ENCODE results near the gene KCNK17. TPM values are rescaled to one million over a fixed set of nuclear protein-coding genes. Genes with fewer than 3 reads are reported as not detected.

Gene KCNK17
- total and polyA plus RNA-seq, 2 donors (not counting 3 experiments of a cell fraction or from before 2014, with no cell fraction given), result not detected

- Histone ChIP-seq H2AFZ (ENCODE audit: low read depth, low read length) (no peak overlapping the region), H3K9me3 (replicated peaks; ENCODE audit: control insufficient read depth, insufficient read depth, low read length) (no peaks in the 10 kb centered on the region), H3K4me1 (ENCODE audit: control insufficient read depth, extremely low read depth, insufficient read depth, low read length) (no peaks in the 10 kb centered on the region), H3K4me2 (ENCODE audit: insufficient read depth, low read length) (no peak overlapping the region), H3K79me2 (ENCODE audit: control insufficient read depth, insufficient read depth, low read length) (no peaks in the 10 kb centered on the region), H3K36me3 (ENCODE audit: control insufficient read depth in 2 of 2, extremely low read depth in 1 of 2, insufficient read depth in 2 of 2, low read length in 2 of 2) (no peaks in the 10 kb centered on the region), H3K4me3 (replicated peaks in 1 of 3; ENCODE audit: insufficient read depth in 1 of 3, low read depth in 1 of 3, low read length in 3 of 3) (no peak overlapping the region), H3K27me3 (ENCODE audit: control insufficient read depth in 2 of 2, insufficient read depth in 2 of 2, low read length in 2 of 2) (no peaks in the 10 kb centered on the region), H4K20me1 (replicated peaks; ENCODE audit: control insufficient read depth, extremely low read depth, insufficient read depth, low read length) (no peaks in the 10 kb centered on the region), H3K9ac (replicated peaks; ENCODE audit: extremely low read depth, insufficient read depth, low read length) (no peak overlapping the region), H3K9me1 (replicated peaks; ENCODE audit: control insufficient read depth, extremely low read depth, insufficient read depth, low read length) (no peaks in the 10 kb centered on the region), H3K27ac (ENCODE audit: insufficient read depth, low read depth, low read length) (no peak overlapping the region)
- ChIA-PET POLR2A (no interaction called here), CTCF (no interaction called here)
- intact Hi-C loops (cut with micrococcal nuclease) (no loop called here), dilution Hi-C loops (cut with MboI; ENCODE audit: extremely low pct_ligation_motif_present, low sequenced_read_pairs) (no loop called here)
- DNase-seq (ENCODE audit: low read depth, low spot score) (no peak), FAIRE-seq (no peak)
- TF ChIP-seq GATA2 (IDR thresholded peaks at IDR 0.05; ENCODE audit: insufficient read depth, insufficient read length, low read depth, low read length) (no peak), POLR2AphosphoS5 (IDR thresholded peaks at IDR 0.05; ENCODE audit: insufficient read depth, low read depth, low read length) (no peak), MAX (IDR thresholded peaks at IDR 0.05; ENCODE audit: insufficient read depth, insufficient read length) (no peak), MYC (IDR thresholded peaks at IDR 0.05; ENCODE audit: low read depth, low read length) (no peak), FOS (IDR thresholded peaks at IDR 0.05; ENCODE audit: borderline replicate concordance, insufficient read depth, low read length) (no peak)
- BruUV-seq (replicated peaks), result no TSS peak
Measured at GRCh38 chr6:39269961-39270360, 44.3 kb downstream of the KCNK17 start.

- intact Hi-C loops (cut with micrococcal nuclease), result no loop called here
- H2AFZ ChIP-seq (ENCODE audit: low read depth, low read length), result no peak overlapping the region
- no peaks in the 10 kb centered on the region for H3K9me1 ChIP-seq (replicated peaks; ENCODE audit: control insufficient read depth, extremely low read depth, insufficient read depth, low read length)
- H4K20me1 ChIP-seq (replicated peaks; ENCODE audit: control insufficient read depth, extremely low read depth, insufficient read depth, low read length), result no peaks in the 10 kb centered on the region
- H3K27ac ChIP-seq (ENCODE audit: insufficient read depth, low read depth, low read length), result no peak overlapping the region
- H3K79me2 ChIP-seq (ENCODE audit: control insufficient read depth, insufficient read depth, low read length), result no peaks in the 10 kb centered on the region
- H3K4me2 ChIP-seq (ENCODE audit: insufficient read depth, low read length), result no peak overlapping the region
- no peaks in the 10 kb centered on the region for H3K4me1 ChIP-seq (ENCODE audit: control insufficient read depth, extremely low read depth, insufficient read depth, low read length)
- no peak for TF ChIP-seq POLR2A (IDR thresholded peaks at IDR 0.05; ENCODE audit: low read depth, low read length)
- no peak for TF ChIP-seq GATA2 (IDR thresholded peaks at IDR 0.05; ENCODE audit: insufficient read depth, insufficient read length, low read depth, low read length)
- no peak for TF ChIP-seq MAX (IDR thresholded peaks at IDR 0.05; ENCODE audit: insufficient read depth, insufficient read length)
- TF ChIP-seq CTCF (IDR thresholded peaks at IDR 0.05; ENCODE audit: extremely low read depth in 1 of 2, insufficient read depth in 1 of 2, low read depth in 1 of 2, low read length in 2 of 2), result no peak
- TF ChIP-seq EZH2 (IDR thresholded peaks at IDR 0.05; ENCODE audit: borderline replicate concordance, low read depth, low read length, severe bottlenecking), result no peak
- no peak for TF ChIP-seq JUN (IDR thresholded peaks at IDR 0.05; ENCODE audit: borderline replicate concordance, insufficient read depth, insufficient read length, low read depth)
- TF ChIP-seq MYC (IDR thresholded peaks at IDR 0.05; ENCODE audit: low read depth, low read length), result no peak
- TF ChIP-seq FOS (IDR thresholded peaks at IDR 0.05; ENCODE audit: borderline replicate concordance, insufficient read depth, low read length), result no peak
- TF ChIP-seq POLR2AphosphoS5 (IDR thresholded peaks at IDR 0.05; ENCODE audit: insufficient read depth, low read depth, low read length), result no peak
- DNase-seq (ENCODE audit: low read depth, low spot score) (no peak), FAIRE-seq (no peak)
- no peaks in the 10 kb centered on the region for H3K27me3 ChIP-seq (ENCODE audit: control insufficient read depth in 2 of 2, insufficient read depth in 2 of 2, low read length in 2 of 2)
- dilution Hi-C loops (cut with MboI; ENCODE audit: extremely low pct_ligation_motif_present, low sequenced_read_pairs), result no loop called here
- CTCF ChIA-PET, result interaction anchor here (1.3 kb wide), 1 partner anchor 25 kb away, joined by 3 read pairs; no protein-coding TSS in a partner anchor
- no peaks in the 10 kb centered on the region for H3K9me3 ChIP-seq (replicated peaks; ENCODE audit: control insufficient read depth, insufficient read depth, low read length)
- no peaks in the 10 kb centered on the region for H3K36me3 ChIP-seq (ENCODE audit: control insufficient read depth in 2 of 2, extremely low read depth in 1 of 2, insufficient read depth in 2 of 2, low read length in 2 of 2)
- POLR2A ChIA-PET, result no interaction called here
- BruUV-seq (replicated peaks), result no TSS peak
- H3K4me3 ChIP-seq (replicated peaks in 1 of 3; ENCODE audit: insufficient read depth in 1 of 3, low read depth in 1 of 3, low read length in 3 of 3), result no peak overlapping the region
- no peak overlapping the region for H3K9ac ChIP-seq (replicated peaks; ENCODE audit: extremely low read depth, insufficient read depth, low read length)
Measured at GRCh38 chr6:39268721-39269120, 45.5 kb downstream of the KCNK17 start.
